SKM-1 (cell line): ENCODE results near the gene SCUBE1.

Source experiments
- DNase-seq: peaks from one replicate; lab custom pipeline; 2025; ENCODE audit not compliant: unreplicated experiment; lab: John Stamatoyannopoulos, UW

Gene SCUBE1

GRCh38 chr22:43329061-43329460 is 14.1 kb downstream of the SCUBE1 start:
- no peak for DNase-seq

- DNase-seq: no peak
Measured at GRCh38 chr22:43327157-43327438, 16.1 kb downstream of the SCUBE1 start.

GRCh38 chr22:43326331-43327156 is 16.6 kb downstream of the SCUBE1 start:
- no peak for DNase-seq

- DNase-seq: no peak
Measured at GRCh38 chr22:43325176-43325575, 18.0 kb downstream of the SCUBE1 start.

DNA sequence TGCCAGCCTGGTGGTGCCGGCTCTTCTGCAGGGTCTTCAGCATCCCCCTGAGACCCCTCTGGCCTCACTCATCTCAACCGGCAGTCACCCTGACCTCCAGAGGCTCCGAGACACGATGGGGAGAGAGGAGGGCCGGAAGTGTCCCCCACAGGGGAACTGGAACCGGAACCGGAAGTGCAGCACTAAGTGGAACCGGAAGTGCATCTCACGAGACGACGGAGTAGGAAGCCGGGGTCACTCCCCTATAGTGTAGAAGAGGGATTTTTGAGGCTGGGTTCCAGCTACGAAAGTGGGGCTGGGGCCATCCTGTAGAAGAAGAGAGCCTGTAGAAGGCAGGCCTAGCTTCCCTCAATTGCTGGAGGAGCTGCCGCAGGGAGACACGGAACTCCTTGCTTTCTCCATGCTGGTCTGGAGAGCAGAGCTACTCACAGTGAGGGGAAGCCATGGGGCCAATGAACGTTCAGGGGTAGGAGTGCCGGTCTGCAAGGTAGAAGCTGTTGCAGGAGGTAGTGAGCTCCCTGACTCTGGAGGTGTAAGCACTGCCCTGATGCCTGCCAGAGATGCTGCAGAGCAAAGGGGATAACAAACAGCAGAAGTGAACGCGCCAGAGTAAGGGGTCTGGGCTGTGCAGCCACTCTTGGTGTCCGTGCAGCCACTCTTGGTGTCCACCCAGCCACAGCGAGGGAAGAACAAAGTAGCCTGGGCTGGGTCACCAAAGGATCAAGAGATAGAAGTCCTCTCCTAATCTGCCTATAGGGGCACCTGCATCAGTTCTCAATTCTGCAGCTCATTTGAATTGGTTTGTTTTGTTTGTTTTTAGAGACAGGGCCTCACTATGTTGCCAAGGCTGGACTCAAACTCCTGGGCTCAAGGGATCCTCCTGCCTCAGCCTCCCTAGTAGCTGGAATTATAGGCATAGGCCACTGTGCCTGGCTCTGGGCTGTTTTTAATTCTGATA is 21.9 kb downstream of the SCUBE1 start:
- no peak for DNase-seq

GRCh38 chr22:43319661-43320486 is 23.3 kb downstream of the SCUBE1 start:
- no peak for DNase-seq

GRCh38 chr22:43317239-43317638 is 25.9 kb downstream of the SCUBE1 start:
- DNase-seq: no peak

GRCh38 chr22:43315687-43316217 is 27.4 kb downstream of the SCUBE1 start:
- no peak for DNase-seq

DNA sequence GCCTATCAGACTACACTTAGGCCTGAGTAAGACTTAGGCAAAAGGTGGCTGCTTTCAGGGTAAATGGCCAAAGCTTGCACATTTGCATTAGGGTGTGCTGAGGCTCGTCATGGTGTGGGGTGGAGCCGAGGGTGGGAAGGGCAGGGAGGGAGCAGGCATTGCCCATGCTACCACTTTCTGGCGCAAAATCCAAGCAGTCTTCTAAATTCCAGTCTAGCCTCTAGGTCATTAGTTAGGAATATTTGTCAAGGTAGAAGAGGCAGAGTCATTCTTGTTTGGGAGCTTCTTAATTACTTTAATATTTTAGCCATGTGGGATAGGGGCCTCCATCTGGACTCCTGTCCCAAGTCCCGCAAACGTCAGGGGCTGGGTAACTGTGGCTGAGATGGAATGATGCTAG is 28.6 kb downstream of the SCUBE1 start:
- no peak for DNase-seq

DNA sequence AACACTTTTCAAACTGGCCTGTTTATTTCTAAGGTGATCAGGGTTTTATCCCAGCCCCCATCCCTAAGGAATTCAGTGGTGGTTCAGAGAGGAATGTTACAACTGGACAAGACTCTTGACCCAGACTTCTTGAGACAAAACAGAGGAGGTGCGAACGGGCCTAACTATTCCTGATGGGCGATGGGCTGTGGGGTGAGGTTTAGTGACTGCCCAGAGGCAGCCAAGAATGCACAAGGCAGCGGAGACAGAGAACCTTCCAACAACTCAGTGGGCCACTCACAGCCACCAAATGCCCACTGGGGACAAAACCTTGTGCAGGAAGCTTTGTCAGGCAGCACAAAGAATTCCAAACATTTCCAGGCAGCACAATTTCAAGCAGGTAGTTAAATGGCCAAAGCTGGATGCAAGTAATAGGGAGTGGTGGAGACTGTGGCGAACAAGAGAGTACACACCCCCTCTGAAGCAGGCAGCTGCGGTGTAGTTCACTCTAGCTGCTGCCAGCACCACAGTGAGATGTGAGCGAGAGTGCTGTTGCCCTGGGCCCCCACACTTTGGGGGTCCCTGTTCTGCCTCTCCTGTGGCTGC is 29.2 kb downstream of the SCUBE1 start:
- DNase-seq: no peak

GRCh38 chr22:43313244-43313889 is 29.8 kb downstream of the SCUBE1 start:
- no peak for DNase-seq

DNA sequence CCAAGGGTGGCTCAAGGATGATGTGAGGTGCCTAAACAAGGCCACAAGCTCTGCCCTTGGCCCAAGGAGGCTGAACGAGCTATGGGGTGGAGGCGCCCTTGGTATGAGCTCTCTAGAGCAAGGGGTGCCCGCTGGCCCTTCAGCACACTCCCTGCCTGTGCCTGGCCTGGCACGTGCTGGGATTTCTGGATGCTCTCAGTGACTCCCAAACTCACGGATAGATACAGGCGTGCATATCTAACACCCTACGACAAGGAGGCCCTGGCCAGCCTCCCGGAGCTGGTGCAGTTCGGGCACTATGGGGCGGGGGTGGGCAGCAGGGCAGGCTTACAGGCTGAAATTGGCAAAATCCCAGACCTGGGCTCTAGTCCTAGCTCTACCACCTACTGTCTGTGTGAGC is 30.6 kb downstream of the SCUBE1 start:
- DNase-seq: no peak

- no peak for DNase-seq
Measured at GRCh38 chr22:43310798-43311197, 32.4 kb downstream of the SCUBE1 start.

- no peak for DNase-seq
Measured at GRCh38 chr22:43310311-43310710, 32.9 kb downstream of the SCUBE1 start.

GRCh38 chr22:43308836-43309235 is 34.3 kb downstream of the SCUBE1 start:
- no peak for DNase-seq

DNA sequence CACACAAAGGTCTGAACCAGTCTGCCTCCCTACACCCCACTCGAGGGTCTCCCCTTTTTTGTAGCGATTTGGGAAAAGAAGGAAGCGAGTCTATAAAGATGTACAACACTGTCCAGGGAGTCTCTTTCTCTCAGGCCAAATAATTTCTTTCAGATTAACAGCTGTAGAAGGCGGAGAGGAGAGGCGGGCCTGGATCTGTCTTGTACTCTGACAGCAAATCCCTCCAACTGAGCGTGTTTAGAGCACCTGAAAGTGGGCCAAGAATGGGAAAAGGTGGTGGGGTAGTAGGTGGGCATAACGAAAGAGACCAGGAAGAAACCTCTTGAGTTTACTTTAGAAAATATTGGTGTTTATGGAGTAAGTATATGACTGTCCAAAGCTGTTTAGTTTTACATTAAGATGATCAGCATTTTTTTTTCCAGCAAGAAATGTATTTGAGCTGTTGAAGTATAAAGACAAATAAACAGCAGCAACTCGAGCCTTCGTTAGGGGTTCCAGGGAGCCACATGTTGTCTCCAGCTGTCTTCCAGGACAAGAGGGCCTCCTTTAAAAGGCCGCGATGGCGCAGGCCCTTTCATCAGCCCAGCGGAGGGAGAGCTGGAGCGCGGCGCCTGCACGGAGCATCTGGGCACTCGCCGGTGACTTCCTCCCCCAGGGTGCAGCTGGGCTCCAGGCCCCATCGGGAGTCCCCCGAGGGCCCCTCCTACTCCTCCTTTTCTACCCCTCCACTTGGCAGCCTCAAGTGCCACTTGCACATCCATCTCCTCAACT is 34.9 kb downstream of the SCUBE1 start:
- DNase-seq: no peak

GRCh38 chr22:43305806-43306205 is 37.4 kb downstream of the SCUBE1 start:
- DNase-seq: no peak

GRCh38 chr22:43304831-43305590 is 38.2 kb downstream of the SCUBE1 start:
- DNase-seq: no peak

DNA sequence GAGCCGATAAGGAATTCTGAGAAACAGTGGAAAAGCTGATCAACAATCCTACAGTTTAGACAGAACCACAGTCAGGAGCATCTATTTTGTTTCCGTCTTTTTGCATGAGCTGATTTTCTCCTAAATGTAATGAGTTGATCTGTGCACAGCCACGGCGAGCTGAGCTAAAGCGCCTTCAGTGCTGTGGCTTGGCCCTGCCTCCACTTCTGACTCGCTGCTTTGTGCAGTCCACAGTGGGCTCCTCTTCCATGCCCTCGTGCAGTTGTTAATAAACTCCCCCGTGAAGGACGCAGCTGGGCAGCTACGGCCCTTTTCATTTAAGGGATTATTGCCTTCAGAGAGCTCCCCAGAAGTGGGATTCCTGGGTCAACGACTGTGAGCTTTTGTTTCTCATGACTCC is 39.4 kb downstream of the SCUBE1 start:
- DNase-seq: no peak
